GM23248 (cell line): ENCODE data around the gene TFF1. TPM values are rescaled to one million over a fixed set of nuclear protein-coding genes. Genes with fewer than 3 reads are reported as not detected.

Experiments used
- DNase-seq: peaks from one replicate; pipeline ENCODE4 v3.0.0-alpha.2; 2015
- H2AFZ ChIP-seq: fragments of 200-600 bp; sonication (generic); 2 replicates; pipeline ENCODE4 v1.6.1; 2016; ENCODE audit warnings: antibody characterized with exemption
- H3F3A ChIP-seq: fragments of 200-600 bp; sonication (generic); 2 replicates; pipeline ENCODE4 v1.6.1; 2016; ENCODE audit warnings: mild to moderate bottlenecking, antibody characterized with exemption, mixed run types; ENCODE audit not compliant: insufficient read depth
- H3K27ac ChIP-seq: fragments of 200-600 bp; sonication (generic); 2 replicates; pipeline ENCODE4 v1.5.1; 2016; ENCODE audit warnings: mild to moderate bottlenecking
- H3K27me3 ChIP-seq: fragments of 200-600 bp; sonication (generic); replicated peaks from 2 replicates; pipeline ENCODE4 v1.6.1; 2016; ENCODE audit warnings: mild to moderate bottlenecking; ENCODE audit not compliant: insufficient read depth
- H3K36me3 ChIP-seq: fragments of 200-600 bp; sonication (generic); 2 replicates; pipeline ENCODE4 v1.6.1; 2016; ENCODE audit warnings: low read depth, mild to moderate bottlenecking
- H3K4me1 ChIP-seq: fragments of 200-600 bp; sonication (generic); 2 replicates; pipeline ENCODE4 v1.6.1; 2016; ENCODE audit warnings: mild to moderate bottlenecking; ENCODE audit not compliant: insufficient read depth
- H3K4me2 ChIP-seq: fragments of 200-600 bp; sonication (generic); one replicate; pipeline ENCODE4 v1.6.1; 2016; ENCODE audit warnings: mild to moderate bottlenecking; ENCODE audit not compliant: unreplicated experiment
- H3K4me3 ChIP-seq: fragments of 200-600 bp; sonication (generic); 2 replicates; pipeline ENCODE4 v1.5.1; 2016; ENCODE audit warnings: mild to moderate bottlenecking
- H3K79me2 ChIP-seq: fragments of 200-600 bp; sonication (generic); 2 replicates; pipeline ENCODE4 v1.6.1; 2016; ENCODE audit warnings: mild to moderate bottlenecking; ENCODE audit not compliant: insufficient read depth
- H3K9ac ChIP-seq: fragments of 200-600 bp; sonication (generic); 2 replicates; pipeline ENCODE4 v1.6.1; 2016; ENCODE audit warnings: mild to moderate bottlenecking
- H3K9me2 ChIP-seq: fragments of 200-600 bp; sonication (generic); 2 replicates; pipeline ENCODE4 v1.6.1; 2016; ENCODE audit warnings: mixed run types, mild to moderate bottlenecking, moderate library complexity; ENCODE audit not compliant: insufficient read depth
- H3K9me3 ChIP-seq: fragments of 200-600 bp; sonication (generic); one replicate; pipeline ENCODE4 v1.6.1; 2017; ENCODE audit warnings: low read depth
- H4K20me1 ChIP-seq: fragments of 200-600 bp; sonication (generic); 2 replicates; pipeline ENCODE4 v1.6.0; 2016; ENCODE audit not compliant: insufficient read depth
- EZH2 ChIP-seq: fragments of 200-600 bp; sonication (generic); IDR thresholded peaks from 2 replicates; pipeline ENCODE4 v1.6.1; 2018; ENCODE audit warnings: antibody characterized with exemption, mild to moderate bottlenecking; ENCODE audit not compliant: insufficient read depth, poor library complexity, severe bottlenecking
- EZH2phosphoT487 ChIP-seq: fragments of 200-600 bp; sonication (generic); IDR thresholded peaks from 2 replicates; pipeline ENCODE4 v1.6.1; 2018; ENCODE audit warnings: antibody characterized with exemption, moderate library complexity, mild to moderate bottlenecking, low read depth; ENCODE audit not compliant: insufficient read depth
- WGBS, 2 experiments: methylation state at CpG; one replicate each; pipeline ENCODE4 v1.1.6; 2015 to 2017; ENCODE audit warnings: low lambda C conversion rate in 2 of 2, low coverage in 1 of 2; ENCODE audit errors: missing lambda C conversion rate in 2 of 2; 5-methylcytosine and 5-hydroxymethylcytosine counted together
- in situ Hi-C: fragments of 300-500 bp; cut with MboI; formaldehyde crosslinking; loops from 2 replicates; pipeline ENCODE4 v1.15.0; 2020
- polyA plus RNA-seq: library from polyadenylated mRNA; unstranded; fragments of >200 nt; fragmentation: Nextera tagmentation; extraction: Ambion mirVana; gene quantifications from 2 replicates; pipeline ENCODE4 v1.2.1, GENCODE V29; 2016
- total RNA-seq: library from RNA; depleted of rRNA; stranded (reverse); fragments of >200 nt; shearing (Covaris generic); gene quantifications from 2 replicates; pipeline ENCODE4 v1.2.3, GENCODE V29; 2014

The TFF1 gene
- total and polyA plus RNA-seq, 2 experiments from 2014 or later: not detected

GRCh38 chr21:42406201-42406621, 39.9 kb upstream of the TFF1 start:
- no peak for DNase-seq
- in situ Hi-C loops: no loop called here
- H2AFZ ChIP-seq: no peak overlapping the region
- no peak overlapping the region for H3K4me3 ChIP-seq
- H3K4me1 ChIP-seq: no peaks in the 10 kb centered on the region
- H3K4me2 ChIP-seq: no peak overlapping the region
- no peaks in the 10 kb centered on the region for H3K9me2 ChIP-seq
- H3K9ac ChIP-seq: no peak overlapping the region
- no peaks in the 10 kb centered on the region for H3K9me3 ChIP-seq
- no peaks in the 10 kb centered on the region for H3K79me2 ChIP-seq
- no peak overlapping the region for H3K27ac ChIP-seq
- H3F3A ChIP-seq: no peaks in the 10 kb centered on the region
- 56 to 57% methylated on average over 10 of the region's 10 CpGs for WGBS, 2 experiments
- TF ChIP-seq EZH2 (no peak), EZH2phosphoT487 (no peak)
- no peaks in the 10 kb centered on the region for H3K36me3 ChIP-seq
- H4K20me1 ChIP-seq: no peaks in the 10 kb centered on the region
- peaks cover 4% of the 10 kb centered on the region for H3K27me3 ChIP-seq

DNA sequence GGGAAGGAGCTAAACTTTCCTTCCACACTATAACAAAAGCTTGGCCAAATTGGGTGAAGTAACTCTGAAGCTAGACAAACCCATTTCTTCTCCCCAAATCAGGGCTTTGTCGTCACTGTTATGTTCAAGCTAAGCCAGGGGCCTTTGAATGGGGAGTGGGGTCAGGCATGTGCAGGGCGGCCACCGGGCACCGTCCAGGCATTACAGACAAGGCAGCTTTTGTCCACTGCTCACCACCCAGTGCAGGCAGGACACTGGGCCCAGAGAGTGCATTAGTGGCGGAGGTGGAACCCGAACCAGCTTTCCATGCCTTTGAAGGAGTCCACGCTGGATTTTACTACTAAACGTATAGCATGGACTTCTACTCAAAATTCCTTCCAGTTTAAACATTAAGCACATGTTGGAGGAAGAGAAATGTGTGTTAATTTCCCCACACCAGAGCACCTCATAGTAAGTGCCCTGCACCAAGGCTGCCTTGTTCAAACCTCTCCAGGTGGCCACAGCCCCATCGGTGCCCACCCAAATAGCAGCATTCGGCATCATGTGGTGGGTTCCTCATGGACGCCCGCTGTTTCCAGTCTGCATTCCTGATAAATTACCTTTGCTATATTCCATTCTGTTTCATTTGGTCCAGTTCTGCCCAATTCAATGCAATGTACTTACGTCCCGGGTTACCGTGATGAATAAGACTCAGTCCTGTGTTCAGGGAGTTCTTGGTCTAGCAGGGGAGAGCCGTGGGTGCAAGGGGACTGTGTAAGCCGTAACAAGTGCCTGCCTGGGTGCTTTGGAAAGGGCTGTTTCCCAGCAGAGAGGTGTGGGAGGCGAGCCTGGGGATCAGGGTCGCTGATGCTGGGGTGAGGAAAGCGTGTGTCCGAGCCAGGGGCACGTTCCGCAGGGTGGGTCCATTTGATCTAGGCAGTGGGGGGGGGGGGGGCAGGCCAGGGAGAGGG, 39.0 kb upstream of the TFF1 start:
- H3K4me3 ChIP-seq: no peak overlapping the region
- H3K4me1 ChIP-seq: no peaks in the 10 kb centered on the region
- H3K9me3 ChIP-seq: no peaks in the 10 kb centered on the region
- 58 to 62% methylated on average over 20 to 23 of the region's 23 CpGs for WGBS, 2 experiments
- H3K79me2 ChIP-seq: no peaks in the 10 kb centered on the region
- no peak overlapping the region for H3K4me2 ChIP-seq
- peaks cover 4% of the 10 kb centered on the region for H3K27me3 ChIP-seq
- TF ChIP-seq EZH2: no peak
- no peak for TF ChIP-seq EZH2phosphoT487
- H4K20me1 ChIP-seq: no peaks in the 10 kb centered on the region
- in situ Hi-C loops: no loop called here
- DNase-seq: no peak
- H3K9me2 ChIP-seq: no peaks in the 10 kb centered on the region
- no peak overlapping the region for H3K27ac ChIP-seq
- H2AFZ ChIP-seq: no peak overlapping the region
- H3K36me3 ChIP-seq: no peaks in the 10 kb centered on the region
- H3K9ac ChIP-seq: no peak overlapping the region
- H3F3A ChIP-seq: no peaks in the 10 kb centered on the region

GRCh38 chr21:42404539-42404938, 38.2 kb upstream of the TFF1 start:
- Histone ChIP-seq H3F3A (no peaks in the 10 kb centered on the region), H3K9ac (no peak overlapping the region), H3K36me3 (no peaks in the 10 kb centered on the region), H3K27ac (no peak overlapping the region), H4K20me1 (no peaks in the 10 kb centered on the region), H3K4me2 (no peak overlapping the region), H2AFZ (no peak overlapping the region), H3K9me3 (no peaks in the 10 kb centered on the region), H3K9me2 (no peaks in the 10 kb centered on the region), H3K4me3 (no peak overlapping the region), H3K79me2 (no peaks in the 10 kb centered on the region), H3K4me1 (no peaks in the 10 kb centered on the region), H3K27me3 (peaks cover 4% of the 10 kb centered on the region)
- TF ChIP-seq EZH2 (no peak), EZH2phosphoT487 (no peak)
- DNase-seq: no peak
- in situ Hi-C loops: no loop called here
- 51 to 53% methylated on average over 10 of the region's 10 CpGs for WGBS, 2 experiments

DNA sequence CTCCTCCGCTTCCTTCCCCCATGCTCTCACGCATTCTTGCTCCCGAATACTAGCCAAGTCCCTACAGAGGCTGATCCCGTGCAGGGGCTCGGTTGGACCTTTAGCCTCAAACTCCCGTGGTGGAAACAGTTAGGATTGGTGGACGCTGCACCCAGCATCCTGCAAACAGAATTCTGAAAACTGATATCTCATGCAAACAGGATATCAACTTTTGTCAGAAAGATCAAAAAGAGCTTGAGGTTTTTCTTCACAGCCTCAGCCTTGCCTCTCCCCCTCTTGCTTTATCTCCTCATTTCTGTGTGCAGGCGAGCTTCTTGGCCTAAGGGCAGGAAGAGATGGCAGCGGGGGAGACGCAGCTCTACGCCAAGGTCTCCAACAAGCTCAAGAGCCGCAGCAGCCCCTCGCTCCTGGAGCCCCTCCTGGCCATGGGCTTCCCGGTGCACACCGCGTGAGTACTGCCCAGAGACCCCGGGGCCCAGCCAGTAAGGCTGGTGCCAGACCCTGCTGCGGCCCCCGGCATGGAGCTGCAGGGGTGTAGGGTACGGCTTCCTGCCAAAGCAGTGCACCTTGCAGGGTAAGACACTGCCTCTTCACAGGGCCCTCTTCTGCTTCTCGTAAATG, 37.4 kb upstream of the TFF1 start, which contains the start of gene UBASH3A:
UBASH3A (plus strand) TSS at position 292 of the 621 bp plus-strand sequence; CDS start at position 336, 44 bp downstream.
- no peak within 1 kb of the TSS for H3K27ac ChIP-seq
- no peak within 1 kb of the TSS for H2AFZ ChIP-seq
- H3F3A ChIP-seq: no peaks in the 10 kb centered on the region
- H3K27me3 ChIP-seq: peaks cover 4% of the 10 kb centered on the region; the same call in 1 of the 2 replicates
- in situ Hi-C loops: no loop called here
- no peaks in the 10 kb centered on the region for H3K79me2 ChIP-seq
- H3K9ac ChIP-seq: no peak within 1 kb of the TSS
- H3K4me1 ChIP-seq: no peaks in the 10 kb centered on the region
- no peaks in the 10 kb centered on the region for H3K9me3 ChIP-seq
- H3K4me3 ChIP-seq: no peak within 1 kb of the TSS
- no peaks in the 10 kb centered on the region for H3K9me2 ChIP-seq
- no peak for DNase-seq
- H3K36me3 ChIP-seq: no peaks in the 10 kb centered on the region
- H3K4me2 ChIP-seq: no peak within 1 kb of the TSS
- TF ChIP-seq EZH2: no peak
- TF ChIP-seq EZH2phosphoT487: no peak
- 54 to 57% methylated on average over 20 to 21 of the region's 21 CpGs for WGBS, 2 experiments
- H4K20me1 ChIP-seq: no peaks in the 10 kb centered on the region
